ENCODE data around the gene NTSR2. TPM values are rescaled to one million over a fixed set of nuclear protein-coding genes. Genes with fewer than 3 reads are reported as not detected.

The NTSR2 gene
- total and polyA plus RNA-seq, 2 donors (not counting 3 experiments of a cell fraction or from before 2014, with no cell fraction given), result not detected

GRCh38 chr2:11612553-11613215, 57.3 kb downstream of the NTSR2 start:
- no peak overlapping the region for H3K4me2 ChIP-seq (ENCODE audit: insufficient read depth, low read length)
- dilution Hi-C loops (cut with MboI; ENCODE audit: extremely low pct_ligation_motif_present, low sequenced_read_pairs), result no loop called here
- no peaks in the 10 kb centered on the region for H3K4me1 ChIP-seq (ENCODE audit: control insufficient read depth, extremely low read depth, insufficient read depth, low read length)
- H3K27ac ChIP-seq (ENCODE audit: insufficient read depth, low read depth, low read length), result no peak overlapping the region
- POLR2A ChIA-PET, result no interaction called here
- CTCF ChIA-PET, result interaction anchor here (1.2 to 1.4 kb wide), 3 partner anchors 11 to 30 kb away, joined by 3 to 4 read pairs (median 3); no protein-coding TSS in a partner anchor
- no peak for FAIRE-seq
- no peak for DNase-seq (ENCODE audit: low read depth, low spot score)
- intact Hi-C loops (cut with micrococcal nuclease), result no loop called here
- no peaks in the 10 kb centered on the region for H3K36me3 ChIP-seq (ENCODE audit: control insufficient read depth in 2 of 2, extremely low read depth in 1 of 2, insufficient read depth in 2 of 2, low read length in 2 of 2)
- no TSS peak for BruUV-seq (replicated peaks)
- H3K4me3 ChIP-seq (replicated peaks in 1 of 3; ENCODE audit: insufficient read depth in 1 of 3, low read depth in 1 of 3, low read length in 3 of 3), result no peak overlapping the region
- H3K9me1 ChIP-seq (replicated peaks; ENCODE audit: control insufficient read depth, extremely low read depth, insufficient read depth, low read length), result no peaks in the 10 kb centered on the region
- no peaks in the 10 kb centered on the region for H4K20me1 ChIP-seq (replicated peaks; ENCODE audit: control insufficient read depth, extremely low read depth, insufficient read depth, low read length)
- no peaks in the 10 kb centered on the region for H3K79me2 ChIP-seq (ENCODE audit: control insufficient read depth, insufficient read depth, low read length)
- H3K9ac ChIP-seq (replicated peaks; ENCODE audit: extremely low read depth, insufficient read depth, low read length), result no peak overlapping the region
- no peak overlapping the region for H2AFZ ChIP-seq (ENCODE audit: low read depth, low read length)
- peaks cover 0 to 1% of the 10 kb centered on the region in 2 experiments for H3K27me3 ChIP-seq (ENCODE audit: control insufficient read depth in 2 of 2, insufficient read depth in 2 of 2, low read length in 2 of 2)
- no peaks in the 10 kb centered on the region for H3K9me3 ChIP-seq (replicated peaks; ENCODE audit: control insufficient read depth, insufficient read depth, low read length)
- TF ChIP-seq CTCF (IDR thresholded peaks at IDR 0.05; ENCODE audit: extremely low read depth in 1 of 2, insufficient read depth in 1 of 2, low read depth in 1 of 2, low read length in 2 of 2) (no peak), JUN (IDR thresholded peaks at IDR 0.05; ENCODE audit: borderline replicate concordance, insufficient read depth, insufficient read length, low read depth) (no peak)

- ChIA-PET CTCF (interaction anchor here (1.2 kb wide), 1 partner anchor 27 kb away, joined by 3 read pairs; no protein-coding TSS in a partner anchor), POLR2A (no interaction called here)
- Histone ChIP-seq H3K4me1 (ENCODE audit: control insufficient read depth, extremely low read depth, insufficient read depth, low read length) (no peaks in the 10 kb centered on the region), H3K9ac (replicated peaks; ENCODE audit: extremely low read depth, insufficient read depth, low read length) (no peak overlapping the region), H3K9me1 (replicated peaks; ENCODE audit: control insufficient read depth, extremely low read depth, insufficient read depth, low read length) (no peaks in the 10 kb centered on the region), H3K4me2 (ENCODE audit: insufficient read depth, low read length) (no peak overlapping the region), H3K79me2 (ENCODE audit: control insufficient read depth, insufficient read depth, low read length) (no peaks in the 10 kb centered on the region), H4K20me1 (replicated peaks; ENCODE audit: control insufficient read depth, extremely low read depth, insufficient read depth, low read length) (no peaks in the 10 kb centered on the region), H3K27me3 (ENCODE audit: control insufficient read depth in 2 of 2, insufficient read depth in 2 of 2, low read length in 2 of 2) (peaks cover 0 to 1% of the 10 kb centered on the region in 2 experiments), H3K27ac (ENCODE audit: insufficient read depth, low read depth, low read length) (no peak overlapping the region), H3K9me3 (replicated peaks; ENCODE audit: control insufficient read depth, insufficient read depth, low read length) (no peaks in the 10 kb centered on the region), H3K4me3 (replicated peaks in 1 of 3; ENCODE audit: insufficient read depth in 1 of 3, low read depth in 1 of 3, low read length in 3 of 3) (no peak overlapping the region), H2AFZ (ENCODE audit: low read depth, low read length) (no peak overlapping the region), H3K36me3 (ENCODE audit: control insufficient read depth in 2 of 2, extremely low read depth in 1 of 2, insufficient read depth in 2 of 2, low read length in 2 of 2) (no peaks in the 10 kb centered on the region)
- BruUV-seq (replicated peaks), result no TSS peak
- TF ChIP-seq EZH2 (IDR thresholded peaks at IDR 0.05; ENCODE audit: borderline replicate concordance, low read depth, low read length, severe bottlenecking), result no peak
- no peak for TF ChIP-seq JUN (IDR thresholded peaks at IDR 0.05; ENCODE audit: borderline replicate concordance, insufficient read depth, insufficient read length, low read depth)
- no peak for TF ChIP-seq MAX (IDR thresholded peaks at IDR 0.05; ENCODE audit: insufficient read depth, insufficient read length)
- TF ChIP-seq GATA2 (IDR thresholded peaks at IDR 0.05; ENCODE audit: insufficient read depth, insufficient read length, low read depth, low read length), result no peak
- TF ChIP-seq POLR2A (IDR thresholded peaks at IDR 0.05; ENCODE audit: low read depth, low read length), result no peak
- TF ChIP-seq MYC (IDR thresholded peaks at IDR 0.05; ENCODE audit: low read depth, low read length), result no peak
- TF ChIP-seq FOS (IDR thresholded peaks at IDR 0.05; ENCODE audit: borderline replicate concordance, insufficient read depth, low read length), result no peak
- TF ChIP-seq CTCF (IDR thresholded peaks at IDR 0.05; ENCODE audit: extremely low read depth in 1 of 2, insufficient read depth in 1 of 2, low read depth in 1 of 2, low read length in 2 of 2), result no peak
- TF ChIP-seq POLR2AphosphoS5 (IDR thresholded peaks at IDR 0.05; ENCODE audit: insufficient read depth, low read depth, low read length), result no peak
- DNase-seq (ENCODE audit: low read depth, low spot score) (no peak), FAIRE-seq (no peak)
- intact Hi-C loops (cut with micrococcal nuclease) (no loop called here), dilution Hi-C loops (cut with MboI; ENCODE audit: extremely low pct_ligation_motif_present, low sequenced_read_pairs) (no loop called here)
Measured at GRCh38 chr2:11611251-11611650, 58.7 kb downstream of the NTSR2 start.
